AG04450 (cell line): ENCODE data around the gene CYSTM1. TPM values are rescaled to one million over a fixed set of nuclear protein-coding genes. Genes with fewer than 3 reads are reported as not detected.
A peak's percentile ranks its signal among the peaks of the same experiment; 100 is the strongest.

Experiments
- CTCF ChIA-PET: fragments of 300-600, 350-600 bp; formaldehyde crosslinking; extraction: SDS; loops from one replicate; lab custom pipeline; 2022; ENCODE audit warnings: antibody characterized with exemption, inconsistent platforms; lab: Charles Lee
- POLR2A ChIA-PET: fragments of 350-600 bp; formaldehyde crosslinking; extraction: SDS; loops from one replicate; lab custom pipeline; 2021; ENCODE audit warnings: antibody characterized with exemption, inconsistent platforms; lab: Yijun Ruan, JAX
- DNase-seq: peaks from one replicate; pipeline ENCODE4 v3.0.0-alpha.2; 2011; ENCODE audit warnings: low read depth, low spot score
- H3K27ac ChIP-seq: one replicate; pipeline ENCODE4 v1.5.1; 2012; ENCODE audit warnings: low read depth, low read length, control low read depth
- H3K27me3 ChIP-seq: one replicate; pipeline ENCODE4 v1.6.0; 2012; ENCODE audit warnings: low read length; ENCODE audit not compliant: control insufficient read depth, insufficient read depth
- H3K4me3 ChIP-seq: 2 replicates; pipeline ENCODE4 v1.5.1; 2011; ENCODE audit warnings: mild to moderate bottlenecking, low read depth, low read length, control low read depth
- H3K9me3 ChIP-seq: 2 replicates; pipeline ENCODE4 v1.5.1; 2012; ENCODE audit warnings: low read length; ENCODE audit not compliant: control insufficient read depth, insufficient read depth
- polyA plus RNA-seq: library from polyadenylated mRNA; depleted of rRNA; stranded (reverse); fragments of >200 nt; gene quantifications from 2 replicates; pipeline ENCODE4 v1.2.3, GENCODE V29; 2011
- TF ChIP-seq, protein P1 (sequence below): IDR thresholded peaks from 2 replicates; pipeline ENCODE4 v1.5.1; 2011; ENCODE audit warnings: low read depth, low read length, control low read depth, inconsistent platforms

CYSTM1 gene
- polyA plus RNA-seq, 1 experiment = 13.1 TPM

- no peak for DNase-seq
- TF ChIP-seq, protein P1, sequence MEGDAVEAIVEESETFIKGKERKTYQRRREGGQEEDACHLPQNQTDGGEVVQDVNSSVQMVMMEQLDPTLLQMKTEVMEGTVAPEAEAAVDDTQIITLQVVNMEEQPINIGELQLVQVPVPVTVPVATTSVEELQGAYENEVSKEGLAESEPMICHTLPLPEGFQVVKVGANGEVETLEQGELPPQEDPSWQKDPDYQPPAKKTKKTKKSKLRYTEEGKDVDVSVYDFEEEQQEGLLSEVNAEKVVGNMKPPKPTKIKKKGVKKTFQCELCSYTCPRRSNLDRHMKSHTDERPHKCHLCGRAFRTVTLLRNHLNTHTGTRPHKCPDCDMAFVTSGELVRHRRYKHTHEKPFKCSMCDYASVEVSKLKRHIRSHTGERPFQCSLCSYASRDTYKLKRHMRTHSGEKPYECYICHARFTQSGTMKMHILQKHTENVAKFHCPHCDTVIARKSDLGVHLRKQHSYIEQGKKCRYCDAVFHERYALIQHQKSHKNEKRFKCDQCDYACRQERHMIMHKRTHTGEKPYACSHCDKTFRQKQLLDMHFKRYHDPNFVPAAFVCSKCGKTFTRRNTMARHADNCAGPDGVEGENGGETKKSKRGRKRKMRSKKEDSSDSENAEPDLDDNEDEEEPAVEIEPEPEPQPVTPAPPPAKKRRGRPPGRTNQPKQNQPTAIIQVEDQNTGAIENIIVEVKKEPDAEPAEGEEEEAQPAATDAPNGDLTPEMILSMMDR = peak; percentile 80
- Histone ChIP-seq H3K27me3 (no peaks in the 10 kb centered on the region), H3K4me3 (no peak overlapping the region), H3K27ac (no peak overlapping the region), H3K9me3 (no peaks in the 10 kb centered on the region)
- POLR2A ChIA-PET = interaction anchor here (1.0 to 1.5 kb wide), 3 partner anchors 18 to 119 kb away, joined by 3 to 7 read pairs (median 4); partner anchors contain the start of gene HBEGF
- CTCF ChIA-PET = interaction anchor here (0.5 to 20.2 kb wide), 24 partner anchors 8 to 479 kb away, joined by 3 to 806 read pairs (median 3); partner anchors contain the start of genes ANKHD1, HBEGF and SLC4A9
Observed at GRCh38 chr5:140239939-140240700, 65.1 kb downstream of the CYSTM1 start.

- ChIA-PET POLR2A (interaction anchor here (0.5 to 6.1 kb wide), 3 partner anchors 19 to 105 kb away, joined by 3 to 62 read pairs (median 4); partner anchors contain the start of gene HBEGF), CTCF (interaction anchor here (0.6 to 20.2 kb wide), 8 partner anchors 13 to 131 kb away, joined by 3 to 806 read pairs (median 6); partner anchors contain the start of genes HBEGF and SLC4A9)
- Histone ChIP-seq H3K27ac (no peak overlapping the region), H3K27me3 (no peaks in the 10 kb centered on the region), H3K4me3 (no peak overlapping the region), H3K9me3 (no peaks in the 10 kb centered on the region)
- TF ChIP-seq, protein P1 = no peak
- peak; percentile 71 for DNase-seq
Observed at GRCh38 chr5:140240987-140241706, 66.2 kb downstream of the CYSTM1 start.

GRCh38 chr5:140242099-140242498 is 67.1 kb downstream of the CYSTM1 start:
- DNase-seq = no peak
- POLR2A ChIA-PET = interaction anchor here (6.1 kb wide), 1 partner anchor 104 kb away, joined by 62 read pairs; the partner anchor contains the start of gene HBEGF

DNA sequence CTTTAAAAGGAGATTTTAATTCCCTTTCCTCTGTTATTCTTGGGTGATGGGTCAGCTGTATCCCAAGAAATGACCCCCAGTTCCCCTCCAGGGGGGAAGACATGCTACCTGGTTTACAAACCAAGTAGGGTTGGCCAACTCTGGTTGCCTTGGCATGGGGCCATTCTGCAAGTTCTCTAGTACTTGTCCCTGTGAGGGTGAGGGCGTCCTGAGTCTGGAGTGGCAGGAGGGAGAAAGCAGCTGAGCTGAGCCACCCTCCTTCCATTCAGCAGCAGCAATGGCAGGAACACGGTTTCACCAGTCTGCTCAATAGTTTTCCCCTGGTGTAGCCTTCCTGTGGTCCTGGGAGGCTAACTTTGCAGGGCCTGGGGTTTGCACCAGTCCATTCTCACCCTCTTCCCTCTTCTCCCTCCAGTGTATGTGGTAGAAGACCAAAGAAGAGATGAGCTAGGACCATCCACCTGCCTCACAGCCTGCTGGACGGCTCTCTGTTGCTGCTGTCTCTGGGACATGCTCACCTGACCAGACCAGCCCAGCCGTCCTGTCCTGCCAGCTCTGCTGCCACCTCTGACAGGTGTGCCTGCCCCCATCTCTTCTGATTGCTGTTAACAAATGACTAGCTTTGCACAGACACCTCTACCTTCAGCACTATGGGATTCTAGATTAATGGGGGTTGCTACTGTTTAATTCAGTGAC is 68.0 kb downstream of the CYSTM1 start:
- ChIA-PET CTCF (interaction anchor here (0.8 to 20.2 kb wide), 16 partner anchors 11 to 475 kb away, joined by 3 to 806 read pairs (median 8); partner anchors contain the start of genes HBEGF, PFDN1 and SLC4A9), POLR2A (interaction anchor here (0.6 to 6.1 kb wide), 2 partner anchors 60 to 103 kb away, joined by 6 to 62 read pairs; partner anchors contain the start of genes HBEGF and PFDN1)
- Histone ChIP-seq H3K27ac (no peak overlapping the region), H3K4me3 (no peak overlapping the region), H3K27me3 (no peaks in the 10 kb centered on the region), H3K9me3 (no peaks in the 10 kb centered on the region)
- DNase-seq = no peak
- TF ChIP-seq, protein P1 = no peak

More at GRCh38 chr5:140242099-140242498, 67.1 kb downstream of the CYSTM1 start:
- CTCF ChIA-PET = interaction anchor here (0.6 to 20.2 kb wide), 5 partner anchors 11 to 120 kb away, joined by 4 to 806 read pairs (median 50); partner anchors contain the start of genes HBEGF and SLC4A9
- TF ChIP-seq, protein P1 = no peak
- no peak overlapping the region for H3K27ac ChIP-seq
- no peak overlapping the region for H3K4me3 ChIP-seq
- H3K9me3 ChIP-seq = no peaks in the 10 kb centered on the region
- H3K27me3 ChIP-seq = no peaks in the 10 kb centered on the region
